Neural progenitor cell (in vitro differentiated cells): ENCODE measurements around the gene SUGCT. TPM values are rescaled to one million over a fixed set of nuclear protein-coding genes. Genes with fewer than 3 reads are reported as not detected.
A peak's percentile ranks its signal among the peaks of the same experiment; 100 is the strongest.
"Not testable (repeated sequence)": the region's sequence is repeated elsewhere in the genome, so short reads cannot be mapped to it uniquely, and the experiment has no call there.

ENCODE experiments used
- DNase-seq: peaks from one replicate; pipeline ENCODE4 v3.0.0-alpha.2; 2016; ENCODE audit warnings: low spot score
- H2AFZ ChIP-seq: fragments of 200-600 bp; sonication (generic); replicated peaks from 2 replicates; pipeline ENCODE4 v1.6.1; 2016; ENCODE audit warnings: antibody characterized with exemption
- H3F3A ChIP-seq: fragments of 200-600 bp; sonication (generic); 2 replicates; pipeline ENCODE4 v1.6.1; 2016; ENCODE audit warnings: antibody characterized with exemption, low read depth
- H3K27ac ChIP-seq: fragments of 200-600 bp; sonication (generic); 2 replicates; pipeline ENCODE4 v1.5.1; 2016; ENCODE audit warnings: mild to moderate bottlenecking
- H3K27me3 ChIP-seq: fragments of 200-600 bp; sonication (generic); 2 replicates; pipeline ENCODE4 v1.6.1; 2016; ENCODE audit warnings: mild to moderate bottlenecking, moderate library complexity
- H3K36me3 ChIP-seq: fragments of 200-600 bp; sonication (generic); 2 replicates; pipeline ENCODE4 v1.5.1; 2016
- H3K4me1 ChIP-seq: fragments of 200-600 bp; sonication (generic); 2 replicates; pipeline ENCODE4 v1.6.1; 2016; ENCODE audit warnings: mixed run types
- H3K4me2 ChIP-seq: fragments of 200-600 bp; sonication (generic); 2 replicates; pipeline ENCODE4 v1.6.1; 2016
- H3K4me3 ChIP-seq: fragments of 200-600 bp; sonication (generic); 2 replicates; pipeline ENCODE4 v1.5.1; 2016
- H3K79me2 ChIP-seq: fragments of 200-600 bp; sonication (generic); 2 replicates; pipeline ENCODE4 v1.6.1; 2016; ENCODE audit warnings: low read depth
- H3K9ac ChIP-seq: fragments of 200-600 bp; sonication (generic); 2 replicates; pipeline ENCODE4 v1.6.1; 2016
- H3K9me3 ChIP-seq: fragments of 200-600 bp; sonication (generic); 2 replicates; pipeline ENCODE4 v1.5.1; 2016; ENCODE audit warnings: low read depth
- H4K20me1 ChIP-seq: fragments of 200-600 bp; sonication (generic); 2 replicates; pipeline ENCODE4 v1.6.1; 2016; ENCODE audit warnings: low read depth
- H3K27ac Mint-ChIP-seq: 3 replicates; pipeline ENCODE4 v1.8.0; 2021; ENCODE audit warnings: mixed read lengths
- H3K27me3 Mint-ChIP-seq: 2 replicates; pipeline ENCODE4 v1.8.0; 2022; ENCODE audit warnings: low read depth, mild to moderate bottlenecking, inconsistent platforms, moderate library complexity, mixed read lengths; ENCODE audit not compliant: insufficient read depth
- H3K36me3 Mint-ChIP-seq: 3 replicates; pipeline ENCODE4 v1.8.0; 2021; ENCODE audit warnings: mixed read lengths
- H3K4me1 Mint-ChIP-seq: 3 replicates; pipeline ENCODE4 v1.8.0; 2021; ENCODE audit warnings: mixed read lengths
- H3K4me3 Mint-ChIP-seq: 3 replicates; pipeline ENCODE4 v1.8.0; 2021; ENCODE audit warnings: mild to moderate bottlenecking, moderate library complexity, mixed read lengths
- H3K9me3 Mint-ChIP-seq: 3 replicates; pipeline ENCODE4 v1.8.0; 2020; ENCODE audit warnings: mixed read lengths
- CTCF ChIP-seq: fragments of 200-600 bp; sonication (generic); IDR thresholded peaks from 2 replicates; pipeline ENCODE4 v1.5.1; 2017; ENCODE audit warnings: antibody characterized with exemption, mild to moderate bottlenecking
- EZH2 ChIP-seq: fragments of 200-600 bp; sonication (generic); IDR thresholded peaks from 2 replicates; pipeline ENCODE4 v1.6.1; 2017; ENCODE audit warnings: antibody characterized with exemption, mild to moderate bottlenecking, moderate library complexity
- EZH2phosphoT487 ChIP-seq: fragments of 200-600 bp; sonication (generic); IDR thresholded peaks from 2 replicates; pipeline ENCODE4 v1.6.1; 2017; ENCODE audit warnings: antibody characterized with exemption
- total RNA-seq: library from RNA; depleted of rRNA; stranded (reverse); fragments of >200 nt; gene quantifications from 2 replicates; pipeline ENCODE4 v1.2.3, GENCODE V29; 2015; ENCODE audit warnings: low replicate concordance

Gene SUGCT
- total RNA-seq, 1 donor from 2014 or later: 10.1 TPM

- not testable (repeated sequence) for H2AFZ ChIP-seq, H3K79me2 ChIP-seq, H3K27me3 ChIP-seq, H4K20me1 ChIP-seq, H3K27ac ChIP-seq, H3K4me2 ChIP-seq, H3K27me3 Mint-ChIP-seq, H3K4me1 Mint-ChIP-seq, H3F3A ChIP-seq, DNase-seq, H3K9ac ChIP-seq, H3K36me3 Mint-ChIP-seq, H3K9me3 ChIP-seq, H3K9me3 Mint-ChIP-seq, H3K36me3 ChIP-seq, H3K4me3 ChIP-seq, H3K4me3 Mint-ChIP-seq, H3K27ac Mint-ChIP-seq
- H3K4me1 ChIP-seq: peaks cover 14% of the 10 kb centered on the region
Observed at GRCh38 chr7:40602351-40602750, 467.5 kb downstream of the SUGCT start.

DNA sequence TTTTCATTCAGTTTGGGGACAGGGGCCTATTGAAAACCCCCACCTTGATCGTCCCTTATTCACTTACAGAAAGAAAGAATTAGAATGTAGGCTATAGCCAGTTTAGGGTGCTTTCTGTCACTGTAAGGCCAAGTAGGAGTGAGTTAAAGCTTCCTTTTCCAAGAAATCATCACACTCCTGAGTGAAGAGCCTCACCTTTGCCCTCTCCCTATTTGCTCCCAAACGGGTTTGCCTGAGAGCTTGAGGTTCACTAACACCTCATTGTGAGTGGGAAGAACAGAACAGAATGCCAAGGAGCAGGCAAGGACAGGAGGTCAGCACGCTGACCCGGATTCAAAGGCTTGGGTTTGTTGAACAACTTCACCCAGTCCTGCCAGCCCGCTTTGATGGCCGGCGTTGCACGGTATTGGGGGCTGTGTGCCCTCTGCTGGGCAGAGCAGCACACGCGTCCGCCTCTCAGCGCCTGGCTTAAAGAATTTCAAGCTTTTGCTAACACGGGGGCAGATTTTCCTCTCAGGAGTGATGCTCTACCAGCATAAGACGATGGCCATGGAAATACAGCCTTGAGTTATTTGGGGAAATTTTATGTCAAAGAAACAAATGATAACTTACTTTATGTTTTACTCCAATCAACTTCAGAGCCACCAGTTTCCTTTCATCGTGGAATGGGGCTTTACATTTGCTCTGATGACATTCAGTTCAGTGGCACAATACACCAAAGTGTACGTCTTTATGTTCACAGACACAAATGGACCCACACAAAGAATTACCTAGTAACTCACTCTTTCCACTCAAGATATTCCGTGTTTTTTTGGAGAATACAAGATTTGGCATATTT, 470.0 kb downstream of the SUGCT start:
- H2AFZ ChIP-seq: peak overlapping the region; percentile 75
- no peaks in the 10 kb centered on the region for H3K79me2 ChIP-seq
- H4K20me1 ChIP-seq: no peaks in the 10 kb centered on the region
- H3K9me3 ChIP-seq: no peaks in the 10 kb centered on the region
- peak; percentile 88 for TF ChIP-seq CTCF
- TF ChIP-seq EZH2phosphoT487: no peak
- TF ChIP-seq EZH2: no peak
- H3K9ac ChIP-seq: no peak overlapping the region
- Mint-ChIP-seq H3K4me1 (peaks cover 5% of the 10 kb centered on the region), H3K27me3 (no peaks in the 10 kb centered on the region), H3K9me3 (no peaks in the 10 kb centered on the region), H3K4me3 (no peak overlapping the region), H3K27ac (no peak overlapping the region), H3K36me3 (no peaks in the 10 kb centered on the region)
- no peak overlapping the region for H3K4me3 ChIP-seq
- H3F3A ChIP-seq: no peaks in the 10 kb centered on the region
- no peaks in the 10 kb centered on the region for H3K36me3 ChIP-seq
- no peak overlapping the region for H3K27ac ChIP-seq
- H3K4me1 ChIP-seq: peaks cover 14% of the 10 kb centered on the region
- DNase-seq: peak; percentile 84
- H3K27me3 ChIP-seq: no peaks in the 10 kb centered on the region
- no peak overlapping the region for H3K4me2 ChIP-seq

DNA sequence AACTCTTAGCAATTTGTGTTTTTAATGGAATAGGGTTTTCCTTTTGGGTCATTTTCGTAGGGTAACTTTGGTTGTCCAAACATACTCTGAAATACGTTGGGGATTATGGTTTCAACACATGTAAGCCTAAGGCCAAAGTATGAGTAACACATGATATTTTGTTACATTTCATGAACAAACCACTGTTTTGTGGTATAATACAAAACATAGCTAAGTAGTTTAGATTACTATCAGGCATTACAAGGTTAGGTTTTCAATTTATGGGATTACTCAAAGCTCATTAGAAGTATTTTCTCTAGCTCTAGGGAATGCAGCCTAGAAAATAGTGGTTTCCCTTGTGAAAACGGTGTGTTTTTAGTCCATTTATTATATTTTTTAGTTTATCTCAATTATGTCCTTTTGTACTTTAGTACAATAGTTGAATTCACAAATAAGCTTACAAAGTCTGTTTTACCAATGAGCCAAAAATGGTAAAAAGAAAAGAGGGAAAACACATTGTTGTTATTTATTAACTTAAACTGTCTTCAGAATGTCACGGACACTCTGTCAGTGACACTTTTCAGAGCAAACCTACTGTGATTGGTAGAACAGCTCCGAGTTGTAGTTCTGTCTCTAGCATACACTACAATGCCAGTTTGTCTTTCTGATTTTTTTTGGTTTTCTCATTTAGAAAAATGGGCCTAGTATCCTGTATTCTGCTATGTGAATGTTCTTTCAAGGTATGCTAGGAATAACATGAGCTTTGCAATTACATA, 473.7 kb downstream of the SUGCT start:
- Mint-ChIP-seq H3K4me3 (no peak overlapping the region), H3K4me1 (peaks cover 5% of the 10 kb centered on the region), H3K9me3 (no peaks in the 10 kb centered on the region), H3K36me3 (no peaks in the 10 kb centered on the region), H3K27me3 (no peaks in the 10 kb centered on the region), H3K27ac (no peak overlapping the region)
- no peak overlapping the region for H2AFZ ChIP-seq
- no peak for DNase-seq
- H3K4me3 ChIP-seq: no peak overlapping the region
- H3K79me2 ChIP-seq: no peaks in the 10 kb centered on the region
- no peak overlapping the region for H3K4me2 ChIP-seq
- H3K27me3 ChIP-seq: no peaks in the 10 kb centered on the region
- H3K36me3 ChIP-seq: no peaks in the 10 kb centered on the region
- H3K9ac ChIP-seq: no peak overlapping the region
- H4K20me1 ChIP-seq: no peaks in the 10 kb centered on the region
- no peak overlapping the region for H3K27ac ChIP-seq
- H3F3A ChIP-seq: no peaks in the 10 kb centered on the region
- no peaks in the 10 kb centered on the region for H3K9me3 ChIP-seq
- TF ChIP-seq CTCF (no peak), EZH2phosphoT487 (no peak), EZH2 (no peak)
- peaks cover 14% of the 10 kb centered on the region for H3K4me1 ChIP-seq

DNA sequence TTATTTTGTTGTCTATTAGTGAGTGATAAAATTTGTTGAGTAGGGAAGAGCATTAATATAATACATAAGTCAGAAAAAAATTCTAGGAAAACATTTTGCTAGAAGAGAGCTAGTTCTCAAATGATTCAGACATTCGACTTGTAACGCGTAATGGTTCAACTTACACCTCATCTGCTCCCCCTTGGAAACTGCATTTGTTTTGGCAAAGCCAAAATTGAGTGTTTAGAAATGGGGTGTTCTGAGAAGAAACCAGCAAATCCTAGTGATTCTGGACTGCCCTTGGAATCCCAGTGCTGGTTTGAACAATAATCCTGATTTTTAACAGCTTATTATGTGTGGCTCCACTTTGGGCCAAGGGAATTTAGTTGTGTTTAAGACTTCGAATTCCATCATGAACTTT, 475.7 kb downstream of the SUGCT start:
- no peak overlapping the region for H3K9ac ChIP-seq
- no peak overlapping the region for H3K4me3 ChIP-seq
- H3K27ac Mint-ChIP-seq: no peak overlapping the region
- H3K27me3 ChIP-seq: no peaks in the 10 kb centered on the region
- no peaks in the 10 kb centered on the region for H3K9me3 ChIP-seq
- H4K20me1 ChIP-seq: no peaks in the 10 kb centered on the region
- peaks cover 9% of the 10 kb centered on the region for H3K4me1 ChIP-seq
- no peaks in the 10 kb centered on the region for H3K79me2 ChIP-seq
- H3K27ac ChIP-seq: no peak overlapping the region
- H3K36me3 Mint-ChIP-seq: no peaks in the 10 kb centered on the region
- no peak for TF ChIP-seq EZH2phosphoT487
- no peak for TF ChIP-seq EZH2
- TF ChIP-seq CTCF: no peak
- H3K4me2 ChIP-seq: no peak overlapping the region
- H3K4me1 Mint-ChIP-seq: no peaks in the 10 kb centered on the region
- no peak overlapping the region for H2AFZ ChIP-seq
- H3K27me3 Mint-ChIP-seq: no peaks in the 10 kb centered on the region
- H3K9me3 Mint-ChIP-seq: no peaks in the 10 kb centered on the region
- H3K4me3 Mint-ChIP-seq: no peak overlapping the region
- no peak for DNase-seq
- H3K36me3 ChIP-seq: no peaks in the 10 kb centered on the region
- no peaks in the 10 kb centered on the region for H3F3A ChIP-seq
